ENCODE results near the gene RCL1.
"Not testable (repeated sequence)": the region's sequence is repeated elsewhere in the genome, so short reads cannot be mapped to it uniquely, and the experiment has no call there.

Gene RCL1

DNA sequence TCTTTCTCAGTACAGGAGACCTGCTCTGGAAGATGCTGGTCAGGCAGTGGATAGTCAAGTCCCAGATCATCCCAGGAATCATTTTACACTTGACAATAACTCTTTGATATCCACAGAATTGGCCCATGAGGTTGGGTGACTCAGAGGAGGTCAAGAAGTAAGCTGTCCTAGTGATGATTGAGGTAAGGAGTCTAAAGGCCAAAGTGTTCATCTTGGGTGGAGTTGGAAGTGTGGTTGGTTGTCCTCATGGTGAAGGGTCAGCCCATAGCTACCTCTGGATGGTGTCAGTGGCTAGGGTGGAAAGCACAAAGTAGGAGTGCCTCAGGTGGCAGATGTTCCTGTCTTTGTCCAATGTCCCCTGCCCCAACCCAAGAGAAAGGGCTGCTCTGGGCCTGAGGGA, 24.1 kb upstream of the RCL1 start:
- no peaks in the 10 kb centered on the region for H3K36me3 Mint-ChIP-seq (ENCODE audit: low read depth)
- ATAC-seq: no peak
- peaks cover 5% of the 10 kb centered on the region for H3K4me1 Mint-ChIP-seq
- H3K27me3 Mint-ChIP-seq: no peaks in the 10 kb centered on the region
- H3K4me3 Mint-ChIP-seq: no peak overlapping the region
- H3K27ac Mint-ChIP-seq: no peak overlapping the region
- DNase-seq: no peak
- no peaks in the 10 kb centered on the region for H3K9me3 Mint-ChIP-seq

DNA sequence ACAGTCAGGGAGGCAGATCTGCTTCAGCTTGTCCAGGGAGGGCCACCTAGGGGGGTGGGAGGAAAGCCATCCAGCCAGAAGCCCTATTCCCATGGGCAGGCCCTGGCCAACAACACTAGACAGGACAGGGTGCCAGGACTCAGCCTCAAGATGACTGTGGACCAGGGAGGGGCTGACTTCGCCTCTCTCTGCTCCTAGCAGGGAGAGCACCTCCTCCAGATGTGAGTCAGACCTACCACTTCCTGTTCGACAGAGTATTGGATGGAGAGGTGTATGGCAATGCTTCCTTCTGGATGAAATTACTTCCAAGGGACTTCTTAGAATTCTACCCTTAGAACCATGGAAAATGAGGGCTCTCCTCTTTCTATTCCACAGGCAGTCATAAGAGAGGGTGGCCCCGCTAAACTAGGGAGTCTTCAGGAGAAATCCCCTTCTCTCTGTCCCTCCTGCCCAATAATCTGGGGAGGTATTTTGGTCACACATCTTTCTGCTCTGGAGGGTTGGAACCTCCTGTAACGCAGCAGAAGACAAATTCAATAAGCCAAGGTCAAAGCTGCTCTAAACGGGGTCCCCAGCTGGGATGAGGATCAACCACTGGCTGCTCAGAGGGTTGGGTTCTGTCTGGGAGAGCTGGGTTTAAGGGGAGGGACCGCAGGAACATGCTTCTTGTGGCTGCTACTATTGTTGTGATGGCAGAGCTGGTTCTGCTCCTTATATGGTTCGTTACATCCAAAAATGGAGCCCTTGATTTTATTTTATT, 23.2 kb upstream of the RCL1 start:
- no peaks in the 10 kb centered on the region for H3K9me3 Mint-ChIP-seq
- H3K4me1 Mint-ChIP-seq: peaks cover 5% of the 10 kb centered on the region
- H3K27me3 Mint-ChIP-seq: no peaks in the 10 kb centered on the region
- no peak overlapping the region for H3K27ac Mint-ChIP-seq
- ATAC-seq (peak; percentile 98), DNase-seq (peak; percentile 24)
- no peaks in the 10 kb centered on the region for H3K36me3 Mint-ChIP-seq (ENCODE audit: low read depth)
- H3K4me3 Mint-ChIP-seq: no peak overlapping the region

- no peaks in the 10 kb centered on the region for H3K36me3 Mint-ChIP-seq (ENCODE audit: low read depth)
- H3K27me3 Mint-ChIP-seq: no peaks in the 10 kb centered on the region
- ATAC-seq: no peak
Observed at GRCh38 chr9:4771788-4772187, 21.0 kb upstream of the RCL1 start.

GRCh38 chr9:4774209-4774608, 18.5 kb upstream of the RCL1 start:
- peaks cover 3% of the 10 kb centered on the region for H3K4me1 Mint-ChIP-seq
- DNase-seq (no peak), ATAC-seq (no peak)
- no peak overlapping the region for H3K4me3 Mint-ChIP-seq
- no peaks in the 10 kb centered on the region for H3K9me3 Mint-ChIP-seq
- no peak overlapping the region for H3K27ac Mint-ChIP-seq
- H3K27me3 Mint-ChIP-seq: no peaks in the 10 kb centered on the region
- H3K36me3 Mint-ChIP-seq (ENCODE audit: low read depth): no peaks in the 10 kb centered on the region

More at GRCh38 chr9:4771788-4772187, 21.0 kb upstream of the RCL1 start:
- DNase-seq: no peak
- H3K4me3 Mint-ChIP-seq: no peak overlapping the region
- H3K4me1 Mint-ChIP-seq: peaks cover 5% of the 10 kb centered on the region
- no peaks in the 10 kb centered on the region for H3K9me3 Mint-ChIP-seq
- no peak overlapping the region for H3K27ac Mint-ChIP-seq

DNA sequence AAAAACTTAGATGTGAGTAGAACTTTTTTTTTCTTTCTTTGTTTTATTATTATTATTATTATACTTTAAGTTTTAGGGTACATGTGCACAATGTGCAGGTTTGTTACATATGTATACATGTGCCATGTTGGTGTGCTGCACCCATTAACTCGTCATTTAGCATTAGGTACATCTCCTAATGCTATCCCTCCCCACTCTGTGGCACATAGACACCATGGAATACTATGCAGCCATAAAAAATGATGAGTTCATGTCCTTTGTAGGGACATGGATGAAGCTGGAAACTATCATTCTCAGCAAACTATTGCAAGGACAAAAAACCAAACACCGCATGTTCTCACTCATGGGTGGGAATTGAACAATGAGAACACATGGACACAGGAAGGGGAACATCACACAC, 17.8 kb upstream of the RCL1 start:
- not testable (repeated sequence) for H3K27ac Mint-ChIP-seq; ATAC-seq; DNase-seq; H3K4me3 Mint-ChIP-seq; H3K9me3 Mint-ChIP-seq; H3K27me3 Mint-ChIP-seq; H3K36me3 Mint-ChIP-seq (ENCODE audit: low read depth); H3K4me1 Mint-ChIP-seq

DNA sequence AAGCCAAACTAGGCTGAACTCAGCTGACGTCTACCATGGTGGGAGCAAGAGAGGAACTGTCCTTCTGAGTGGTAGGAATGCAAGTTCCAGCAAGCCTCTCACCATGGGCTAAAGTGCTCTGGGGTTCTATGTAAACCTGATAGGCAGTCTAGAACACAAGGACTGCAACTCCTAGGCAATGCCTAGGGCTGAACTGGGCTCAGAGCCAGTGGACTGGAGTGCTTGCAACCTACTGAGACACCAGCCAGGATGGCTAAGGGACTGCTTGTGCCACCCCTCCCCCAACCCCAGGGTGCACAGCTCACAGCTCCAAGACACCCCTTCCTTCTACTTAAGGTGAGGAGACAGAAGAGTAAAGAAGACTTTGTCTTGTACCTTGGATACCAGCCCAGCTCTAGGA, 12.1 kb upstream of the RCL1 start:
- ATAC-seq (no peak), DNase-seq (no peak)
- Mint-ChIP-seq H3K27ac (no peak overlapping the region), H3K4me3 (no peak overlapping the region), H3K27me3 (peaks cover 5% of the 10 kb centered on the region), H3K9me3 (no peaks in the 10 kb centered on the region), H3K4me1 (no peaks in the 10 kb centered on the region), H3K36me3 (ENCODE audit: low read depth) (no peaks in the 10 kb centered on the region)

DNA sequence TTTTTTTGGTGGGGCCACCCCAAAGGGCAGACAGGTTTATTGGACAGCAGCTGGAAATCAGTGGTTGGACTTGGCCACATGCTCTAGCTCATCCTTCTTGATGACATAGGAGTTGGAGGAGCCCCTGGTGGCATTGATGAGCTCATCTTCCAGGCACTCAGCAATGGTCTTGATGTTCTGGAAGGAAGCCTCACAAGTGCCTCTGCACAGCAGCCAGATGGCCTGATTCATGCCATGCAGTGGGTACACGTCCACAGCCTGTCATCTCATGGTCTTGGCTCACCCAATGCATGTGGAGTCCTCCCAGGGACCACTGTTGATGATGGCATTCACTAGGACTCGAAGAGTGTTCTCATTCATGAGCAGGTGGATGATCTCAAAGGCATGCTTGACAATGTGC, 11.3 kb upstream of the RCL1 start:
- no peak overlapping the region for H3K4me3 Mint-ChIP-seq
- H3K27me3 Mint-ChIP-seq: peaks cover 5% of the 10 kb centered on the region
- no peaks in the 10 kb centered on the region for H3K9me3 Mint-ChIP-seq
- no peaks in the 10 kb centered on the region for H3K36me3 Mint-ChIP-seq (ENCODE audit: low read depth)
- no peak for ATAC-seq
- no peak for DNase-seq
- H3K27ac Mint-ChIP-seq: no peak overlapping the region
- H3K4me1 Mint-ChIP-seq: no peaks in the 10 kb centered on the region

DNA sequence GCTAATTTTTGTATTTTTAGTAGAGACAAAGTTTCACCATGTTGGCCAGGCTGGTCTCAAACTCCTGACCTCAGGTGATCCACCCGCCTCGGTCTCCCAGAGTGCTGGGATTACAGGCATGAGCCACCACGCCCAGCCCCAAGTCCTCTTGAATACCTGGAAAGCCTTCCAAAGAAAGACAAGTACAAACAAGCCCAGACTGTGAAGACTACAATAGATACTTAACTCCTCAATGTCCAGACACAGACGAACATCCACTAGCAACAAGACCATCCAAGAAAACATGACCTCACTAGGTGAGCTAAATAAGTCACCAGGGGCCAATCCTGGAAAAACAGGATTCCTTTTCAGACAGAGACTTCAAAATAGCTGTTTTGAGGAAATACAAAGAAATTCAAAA, 9.6 kb upstream of the RCL1 start:
- peaks cover 11% of the 10 kb centered on the region for H3K4me1 Mint-ChIP-seq
- not testable (repeated sequence) for H3K27me3 Mint-ChIP-seq; H3K27ac Mint-ChIP-seq; H3K36me3 Mint-ChIP-seq (ENCODE audit: low read depth); DNase-seq; H3K4me3 Mint-ChIP-seq; H3K9me3 Mint-ChIP-seq; ATAC-seq

- Mint-ChIP-seq H3K27me3 (peaks cover 6% of the 10 kb centered on the region), H3K27ac (no peak overlapping the region)
Observed at GRCh38 chr9:4784403-4784802, 8.3 kb upstream of the RCL1 start.

DNA sequence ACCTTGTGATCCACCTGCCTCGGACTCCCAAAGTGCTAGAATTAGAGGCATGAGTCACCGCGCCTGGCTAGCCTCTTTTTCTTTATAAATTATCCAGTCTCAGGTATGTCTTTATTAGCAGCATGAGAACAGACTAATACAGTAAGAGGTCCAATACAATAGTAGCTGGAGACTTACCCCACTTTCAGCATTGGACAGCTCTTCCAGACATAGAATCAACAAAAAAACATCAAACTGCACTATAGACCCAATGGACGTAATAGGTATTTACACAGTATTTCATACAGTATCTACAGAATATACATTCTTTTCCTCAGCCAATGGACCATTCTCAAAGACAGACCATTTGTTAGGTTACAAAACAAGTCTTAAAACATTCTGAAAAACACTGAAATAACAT, 6.1 kb upstream of the RCL1 start:
- Mint-ChIP-seq H3K9me3 (peaks cover 4% of the 10 kb centered on the region), H3K4me1 (peaks cover 21% of the 10 kb centered on the region), H3K27ac (no peak overlapping the region), H3K27me3 (peaks cover 9% of the 10 kb centered on the region), H3K36me3 (ENCODE audit: low read depth) (no peaks in the 10 kb centered on the region), H3K4me3 (no peak overlapping the region)
- DNase-seq (no peak), ATAC-seq (no peak)

More at GRCh38 chr9:4784403-4784802, 8.3 kb upstream of the RCL1 start:
- DNase-seq (no peak), ATAC-seq (no peak)
- peaks cover 14% of the 10 kb centered on the region for H3K4me1 Mint-ChIP-seq
- no peaks in the 10 kb centered on the region for H3K36me3 Mint-ChIP-seq (ENCODE audit: low read depth)
- H3K9me3 Mint-ChIP-seq: no peaks in the 10 kb centered on the region
- no peak overlapping the region for H3K4me3 Mint-ChIP-seq

- DNase-seq (no peak), ATAC-seq (no peak)
- Mint-ChIP-seq H3K4me3 (no peak overlapping the region), H3K36me3 (ENCODE audit: low read depth) (no peaks in the 10 kb centered on the region), H3K27me3 (peaks cover 9% of the 10 kb centered on the region), H3K9me3 (peaks cover 4% of the 10 kb centered on the region), H3K4me1 (peaks cover 28% of the 10 kb centered on the region), H3K27ac (no peak overlapping the region)
Observed at GRCh38 chr9:4787876-4788275, 4.9 kb upstream of the RCL1 start.

- DNase-seq (no peak), ATAC-seq (no peak)
- Mint-ChIP-seq H3K36me3 (ENCODE audit: low read depth) (no peaks in the 10 kb centered on the region), H3K9me3 (peaks cover 4% of the 10 kb centered on the region), H3K27me3 (peaks cover 6% of the 10 kb centered on the region), H3K4me3 (no peak overlapping the region), H3K4me1 (peaks cover 28% of the 10 kb centered on the region), H3K27ac (no peak overlapping the region)
Observed at GRCh38 chr9:4788703-4789102, 4.0 kb upstream of the RCL1 start.

GRCh38 chr9:4792054-4792571, 631 bp upstream of the RCL1 start:
- ATAC-seq (peak; percentile 25), DNase-seq (no peak)
- peak overlapping the region; percentile 95 for H3K4me3 Mint-ChIP-seq
- peaks cover 4% of the 10 kb centered on the region for H3K27me3 Mint-ChIP-seq
- peaks cover 4% of the 10 kb centered on the region for H3K9me3 Mint-ChIP-seq
- H3K27ac Mint-ChIP-seq: peak overlapping the region; percentile 93
- H3K36me3 Mint-ChIP-seq (ENCODE audit: low read depth): peaks cover 10% of the 10 kb centered on the region
- peaks cover 48% of the 10 kb centered on the region for H3K4me1 Mint-ChIP-seq

DNA sequence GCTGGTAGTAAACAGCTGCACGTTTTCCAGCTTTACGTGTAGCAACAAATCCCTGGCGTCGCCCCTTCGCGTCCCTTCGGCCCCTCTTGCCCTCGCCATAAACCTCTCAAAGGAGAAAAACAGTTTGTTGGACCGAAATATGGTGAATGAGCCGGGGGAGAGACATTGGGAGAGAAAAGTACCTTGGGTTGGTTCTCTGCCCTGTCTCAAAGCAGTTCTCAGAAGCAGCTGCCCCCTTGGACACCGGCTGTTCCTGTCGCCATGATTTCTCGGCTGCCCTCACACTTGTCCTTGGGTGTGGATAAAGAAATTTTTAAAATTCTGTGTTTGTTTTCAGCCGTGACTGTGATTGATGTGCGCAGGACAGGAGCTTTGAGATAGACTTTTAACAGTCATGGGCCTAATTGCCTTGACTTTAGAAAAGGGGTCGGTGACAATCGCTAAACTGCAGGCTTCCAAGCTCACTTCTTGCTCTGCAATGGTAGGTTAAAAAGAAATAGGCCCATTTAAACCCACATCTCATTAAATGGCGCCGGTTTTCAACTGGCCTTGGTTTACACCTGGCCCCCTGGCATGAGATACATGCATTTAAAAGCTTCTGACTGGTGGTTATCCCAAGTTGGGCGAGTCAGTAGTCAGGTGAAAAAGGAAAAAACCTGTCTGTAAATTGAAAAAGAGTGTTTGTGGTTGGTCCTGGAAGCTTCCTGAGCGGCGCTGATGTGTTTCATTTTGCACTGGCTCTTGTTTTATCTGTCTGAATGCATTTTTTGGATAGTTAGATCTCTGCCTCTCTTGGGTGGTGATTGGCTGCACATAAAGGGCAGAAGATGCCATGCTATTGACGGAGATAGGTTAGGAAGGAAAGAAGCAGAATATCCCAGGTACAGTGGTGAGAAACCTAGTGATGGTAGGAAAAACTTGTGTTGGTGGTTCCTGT, 983 bp downstream of the RCL1 start:
- H3K36me3 Mint-ChIP-seq (ENCODE audit: low read depth): peaks cover 12% of the 10 kb centered on the region
- peak overlapping the region; percentile 34 for H3K27ac Mint-ChIP-seq
- H3K4me3 Mint-ChIP-seq: peak overlapping the region; percentile 95
- peaks cover 48% of the 10 kb centered on the region for H3K4me1 Mint-ChIP-seq
- H3K27me3 Mint-ChIP-seq: peaks cover 2% of the 10 kb centered on the region
- DNase-seq (no peak), ATAC-seq (no peak)
- peaks cover 4% of the 10 kb centered on the region for H3K9me3 Mint-ChIP-seq

GRCh38 chr9:4794691-4795090, 1.9 kb downstream of the RCL1 start:
- peaks cover 4% of the 10 kb centered on the region for H3K9me3 Mint-ChIP-seq
- ATAC-seq: no peak
- peaks cover 56% of the 10 kb centered on the region for H3K4me1 Mint-ChIP-seq
- H3K36me3 Mint-ChIP-seq (ENCODE audit: low read depth): peaks cover 12% of the 10 kb centered on the region
- H3K27me3 Mint-ChIP-seq: peaks cover 2% of the 10 kb centered on the region
- DNase-seq: no peak
- no peak overlapping the region for H3K27ac Mint-ChIP-seq
- peak overlapping the region; percentile 95 for H3K4me3 Mint-ChIP-seq

All from activated naive CD8-positive, alpha-beta T cell treated with anti-CD3 and anti-CD28 coated beads, Interleukin-2, amount 50 U/mL, for 24 hours (primary cell).